BLaER1 (cell line): ENCODE data around the gene CYB561D1.

Experiments
- H3K27ac ChIP-seq: shearing (Covaris generic); formaldehyde crosslinking; 2 replicates; pipeline ENCODE4 v1.8.1; 2022
- H3K27me3 ChIP-seq: shearing (Covaris generic); formaldehyde crosslinking; 2 replicates; pipeline ENCODE4 v1.8.1; 2022
- H3K36me3 ChIP-seq: shearing (Covaris generic); formaldehyde crosslinking; 2 replicates; pipeline ENCODE4 v1.8.1; 2022
- H3K4me1 ChIP-seq: shearing (Covaris generic); formaldehyde crosslinking; 2 replicates; pipeline ENCODE4 v1.8.1; 2022
- H3K4me2 ChIP-seq: shearing (Covaris generic); formaldehyde crosslinking; 2 replicates; pipeline ENCODE4 v1.8.1; 2022
- H3K4me3 ChIP-seq: shearing (Covaris generic); formaldehyde crosslinking; 2 replicates; pipeline ENCODE4 v1.8.1; 2022
- H3K9ac ChIP-seq: shearing (Covaris generic); formaldehyde crosslinking; 2 replicates; pipeline ENCODE4 v1.8.1; 2022
- H3K9me3 ChIP-seq: shearing (Covaris generic); formaldehyde crosslinking; 2 replicates; pipeline ENCODE4 v1.8.1; 2022
- H4K20me1 ChIP-seq: shearing (Covaris generic); formaldehyde crosslinking; 2 replicates; pipeline ENCODE4 v1.8.1; 2022
- Cebpa-rat ChIP-seq: shearing (Covaris generic); IDR thresholded peaks from 2 replicates; pipeline ENCODE4 v1.8.1; 2022

The CYB561D1 gene

DNA sequence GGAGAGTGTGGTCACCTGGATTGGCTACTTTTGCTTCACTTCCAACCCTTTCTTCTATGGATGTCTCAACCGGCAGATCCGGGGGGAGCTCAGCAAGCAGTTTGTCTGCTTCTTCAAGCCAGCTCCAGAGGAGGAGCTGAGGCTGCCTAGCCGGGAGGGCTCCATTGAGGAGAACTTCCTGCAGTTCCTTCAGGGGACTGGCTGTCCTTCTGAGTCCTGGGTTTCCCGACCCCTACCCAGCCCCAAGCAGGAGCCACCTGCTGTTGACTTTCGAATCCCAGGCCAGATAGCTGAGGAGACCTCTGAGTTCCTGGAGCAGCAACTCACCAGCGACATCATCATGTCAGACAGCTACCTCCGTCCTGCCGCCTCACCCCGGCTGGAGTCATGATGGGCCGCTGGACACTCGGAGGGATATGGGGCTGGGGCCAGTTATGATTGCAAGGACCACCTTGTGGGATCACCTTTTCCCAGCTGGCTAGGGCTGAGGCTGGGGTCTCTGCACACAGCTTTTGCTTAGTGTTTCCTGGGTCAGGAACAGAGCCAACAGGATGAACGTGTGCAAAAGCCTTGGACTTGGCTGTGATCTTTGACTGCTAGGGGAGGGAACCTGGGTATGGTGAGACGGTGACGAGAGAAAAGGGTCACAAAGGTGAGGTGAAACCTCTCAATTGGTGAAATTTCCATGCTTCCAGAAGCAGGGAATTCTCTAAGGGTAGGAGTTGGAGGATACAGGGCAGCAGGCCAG is 50.3 kb downstream of the CYB561D1 start:
- Histone ChIP-seq H3K9ac (no peak overlapping the region), H3K9me3 (no peaks in the 10 kb centered on the region), H3K4me1 (peaks cover 25% of the 10 kb centered on the region), H3K4me3 (no peak overlapping the region), H3K27ac (no peak overlapping the region), H3K36me3 (no peaks in the 10 kb centered on the region), H3K27me3 (no peaks in the 10 kb centered on the region), H4K20me1 (peaks cover 4% of the 10 kb centered on the region), H3K4me2 (no peak overlapping the region)
- TF ChIP-seq Cebpa-rat, result no peak

DNA sequence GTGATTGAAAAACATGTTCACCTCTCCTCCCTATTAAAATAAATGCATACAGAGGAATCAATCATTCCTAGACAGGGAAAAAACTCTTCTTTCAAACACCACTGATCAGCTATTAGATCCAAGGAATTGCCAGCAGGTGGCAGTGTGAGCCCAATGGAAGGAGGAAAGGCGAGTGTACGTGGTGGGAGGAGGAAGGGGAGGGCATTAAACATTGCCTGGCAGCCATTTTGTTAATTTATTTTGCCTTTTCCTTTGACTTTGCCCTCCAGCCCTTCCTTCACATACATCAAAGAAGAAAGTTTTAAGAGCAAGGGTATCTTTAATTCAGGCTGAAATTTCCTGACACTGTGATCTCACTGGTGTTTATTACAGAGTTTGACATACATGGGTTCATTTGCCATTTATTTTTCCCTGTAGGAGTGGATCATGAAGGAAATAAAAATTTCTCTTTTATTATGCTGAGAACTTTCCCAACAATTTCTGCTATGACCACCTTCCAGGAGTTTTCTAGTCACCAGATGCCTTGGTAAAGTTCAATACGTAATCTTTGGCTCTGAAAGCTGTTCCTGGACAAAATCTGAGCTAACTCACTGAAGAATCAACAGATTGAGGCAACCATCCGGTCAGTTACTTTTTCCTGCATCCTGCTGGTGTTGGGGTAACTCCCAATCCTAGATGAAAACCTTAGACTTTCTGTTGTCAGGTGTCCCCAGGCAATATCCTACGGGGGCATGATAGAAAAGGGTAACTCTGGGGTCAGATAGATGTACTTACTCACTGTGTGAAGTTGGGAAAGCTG is 52.6 kb downstream of the CYB561D1 start:
- H3K9ac ChIP-seq, result peak overlapping the region; percentile 92
- no peaks in the 10 kb centered on the region for H3K9me3 ChIP-seq
- H3K27ac ChIP-seq, result peak overlapping the region; percentile 95
- no peaks in the 10 kb centered on the region for H3K27me3 ChIP-seq
- H3K4me2 ChIP-seq, result peak overlapping the region; percentile 95
- H4K20me1 ChIP-seq, result peaks cover 27% of the 10 kb centered on the region
- no peak for TF ChIP-seq Cebpa-rat
- H3K4me3 ChIP-seq, result peak overlapping the region; percentile 89
- no peaks in the 10 kb centered on the region for H3K36me3 ChIP-seq
- H3K4me1 ChIP-seq, result peaks cover 32% of the 10 kb centered on the region

DNA sequence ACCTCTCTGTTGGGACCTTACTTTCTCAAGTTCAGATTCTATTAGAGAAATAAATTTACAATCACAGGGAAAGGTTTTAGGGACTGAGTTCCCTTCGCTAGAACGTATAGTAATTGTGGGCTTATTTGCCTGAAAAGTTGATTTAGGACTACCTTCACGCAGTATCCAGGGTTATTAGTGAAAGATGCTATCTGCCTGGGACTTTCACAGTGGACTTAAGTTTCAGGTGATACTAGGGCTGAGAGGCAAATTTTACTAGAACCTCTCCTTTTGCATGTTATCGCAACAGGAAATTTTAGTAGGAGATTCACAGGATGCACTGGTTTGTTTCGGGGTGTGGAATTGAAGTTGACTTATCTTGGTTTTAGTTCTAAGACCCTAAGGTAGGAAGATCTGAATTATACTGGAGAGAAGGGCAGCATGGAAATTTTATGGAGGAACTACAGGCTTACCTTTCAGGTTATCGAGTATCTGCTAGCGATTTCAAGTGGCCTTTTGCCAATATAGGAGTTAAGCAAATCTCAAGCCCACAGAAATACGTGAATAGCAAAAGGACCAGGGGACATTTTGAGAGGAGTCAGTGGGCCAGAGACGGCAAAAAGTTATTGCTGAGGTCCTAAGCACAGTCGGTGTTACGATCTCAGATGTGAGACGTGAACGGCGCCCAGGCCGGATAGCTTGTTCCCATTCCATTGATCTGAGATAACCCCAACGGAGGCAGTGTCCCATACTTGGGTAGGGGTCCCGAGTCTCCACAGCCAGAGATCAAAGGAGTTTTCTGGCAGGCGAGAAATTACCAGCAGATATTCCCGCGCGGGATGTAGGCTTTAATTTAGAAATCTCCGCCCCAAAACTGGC is 53.8 kb downstream of the CYB561D1 start:
- H4K20me1 ChIP-seq, result peaks cover 39% of the 10 kb centered on the region
- H3K27ac ChIP-seq, result peak overlapping the region; percentile 95
- peaks cover 32% of the 10 kb centered on the region for H3K4me1 ChIP-seq
- TF ChIP-seq Cebpa-rat, result no peak
- H3K27me3 ChIP-seq, result no peaks in the 10 kb centered on the region
- peak overlapping the region; percentile 89 for H3K4me3 ChIP-seq
- 0 out of 2 replicates have a peak, but pooled peaks cover 5% of the 10 kb centered on the region for H3K36me3 ChIP-seq
- peak overlapping the region; percentile 95 for H3K4me2 ChIP-seq
- H3K9ac ChIP-seq, result peak overlapping the region; percentile 92
- H3K9me3 ChIP-seq, result no peaks in the 10 kb centered on the region

DNA sequence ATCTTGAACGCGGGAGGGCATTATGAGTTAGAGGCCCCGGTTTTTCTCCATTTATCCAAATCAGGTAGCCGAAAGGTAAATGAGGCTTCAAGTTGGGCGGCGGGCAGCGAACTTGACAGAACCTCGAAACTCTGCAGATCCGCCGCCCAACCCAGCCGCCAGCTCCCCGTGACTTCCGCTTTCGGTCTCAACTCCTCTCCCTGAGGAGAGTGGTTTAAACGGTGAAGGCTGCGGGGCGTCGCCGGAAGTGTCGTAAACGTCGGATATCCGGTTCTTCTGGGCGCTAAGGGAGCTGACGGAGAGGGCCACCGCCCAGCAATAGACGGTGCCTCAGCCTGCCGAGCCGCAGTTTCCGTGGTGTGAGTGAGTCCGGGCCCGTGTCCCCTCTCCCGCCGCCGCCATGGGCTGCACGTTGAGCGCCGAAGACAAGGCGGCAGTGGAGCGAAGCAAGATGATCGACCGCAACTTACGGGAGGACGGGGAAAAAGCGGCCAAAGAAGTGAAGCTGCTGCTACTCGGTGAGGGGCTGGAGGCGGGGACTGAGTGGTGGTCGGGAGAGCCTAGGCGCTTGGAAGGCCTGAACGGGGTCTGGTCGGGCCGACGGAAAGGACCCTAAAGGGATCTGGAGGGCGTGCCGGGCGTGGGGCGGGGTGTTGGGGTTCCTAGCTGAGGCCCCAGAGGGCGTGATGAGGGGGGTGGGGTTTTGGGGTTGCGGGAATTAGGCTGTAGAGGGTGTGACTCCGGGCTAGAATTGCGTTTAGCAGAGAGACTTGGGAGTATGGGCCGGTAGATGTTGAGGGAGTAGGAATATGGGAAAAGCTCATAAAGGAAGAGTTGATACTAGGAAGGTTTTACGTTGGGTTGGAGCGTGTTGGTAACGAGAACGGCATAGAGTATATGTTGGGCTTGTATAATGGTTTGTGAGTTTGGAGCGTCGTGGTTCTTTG is 54.7 kb downstream of the CYB561D1 start, which contains the start of gene GNAI3:
Gene GNAI3, plus strand, starts transcription at position 295 of the 947 bp plus-strand sequence. Its CDS starts 106 bp downstream, at position 401.
- H3K36me3 ChIP-seq, result peaks cover 8% of the 10 kb centered on the region
- H3K4me1 ChIP-seq, result peaks cover 32% of the 10 kb centered on the region
- peak within 1 kb of the TSS; percentile 95 for H3K4me2 ChIP-seq
- H3K4me3 ChIP-seq, result peak within 1 kb of the TSS; percentile 89
- H3K27ac ChIP-seq, result peak within 1 kb of the TSS; percentile 95
- H3K9me3 ChIP-seq, result peaks cover 3% of the 10 kb centered on the region; the same call in 1 of the 2 replicates
- peak within 1 kb of the TSS; percentile 92 for H3K9ac ChIP-seq
- no peaks in the 10 kb centered on the region for H3K27me3 ChIP-seq
- peaks cover 46% of the 10 kb centered on the region for H4K20me1 ChIP-seq
- no peak for TF ChIP-seq Cebpa-rat
